PC-9 (cell line): ENCODE measurements around the gene MALRD1.

Experiments used
- CTCF ChIP-seq: fragments of 200-600 bp; sonication (generic); conservative IDR thresholded peaks from 2 replicates; pipeline ENCODE4 v1.6.1; 2017; ENCODE audit warnings: mixed run types, antibody characterized with exemption, mild to moderate bottlenecking, moderate library complexity
- EZH2 ChIP-seq: fragments of 200-600 bp; sonication (generic); IDR thresholded peaks from 2 replicates; pipeline ENCODE4 v1.8.0; 2017; ENCODE audit warnings: antibody characterized with exemption, low read depth

- TF ChIP-seq CTCF (no peak), EZH2 (no peak)
These were observed 403.3 kb downstream of the MALRD1 start for GRCh38 chr10:19451937-19452336.
